Neural cell (in vitro differentiated cells): ENCODE data around the gene ELOVL7.

Source experiments
- CTCF ChIP-seq: fragments of 450-650 bp; IDR thresholded peaks from 2 replicates; pipeline ENCODE4 v1.5.1; 2014; ENCODE audit warnings: antibody characterized with exemption, mild to moderate bottlenecking, moderate library complexity; ENCODE audit not compliant: poor library complexity, severe bottlenecking
- EP300 ChIP-seq: fragments of 450-650 bp; conservative IDR thresholded peaks from 2 replicates; pipeline ENCODE4 v1.6.1; 2014; ENCODE audit warnings: antibody characterized with exemption, mild to moderate bottlenecking, moderate library complexity; ENCODE audit not compliant: poor library complexity, severe bottlenecking
- EZH2 ChIP-seq: fragments of 200-600, 300-800 bp; shearing (Covaris generic), sonication (generic); IDR thresholded peaks from 2 replicates; pipeline ENCODE4 v1.6.1; 2014; ENCODE audit warnings: antibody characterized with exemption, low read length, borderline replicate concordance, mild to moderate bottlenecking; ENCODE audit not compliant: insufficient read depth, poor library complexity, severe bottlenecking
- MXI1 ChIP-seq: fragments of 450-650 bp; conservative IDR thresholded peaks from 2 replicates; pipeline ENCODE4 v1.6.1; 2014; ENCODE audit warnings: antibody characterized with exemption, mild to moderate bottlenecking; ENCODE audit not compliant: poor library complexity, severe bottlenecking
- POLR2AphosphoS5 ChIP-seq: IDR thresholded peaks from 2 replicates; pipeline ENCODE4 v1.6.1; 2012
- RAD21 ChIP-seq: fragments of 450-650 bp; conservative IDR thresholded peaks from 2 replicates; pipeline ENCODE4 v1.6.1; 2014; ENCODE audit warnings: antibody characterized with exemption, mild to moderate bottlenecking, moderate library complexity
- REST ChIP-seq: IDR thresholded peaks from 2 replicates; pipeline ENCODE4 v1.6.1; 2012; ENCODE audit warnings: borderline replicate concordance
- SMC3 ChIP-seq: fragments of 450-650 bp; conservative IDR thresholded peaks from 2 replicates; pipeline ENCODE4 v1.6.1; 2014; ENCODE audit warnings: antibody characterized with exemption, mild to moderate bottlenecking, moderate library complexity; ENCODE audit not compliant: poor library complexity
- TAF1 ChIP-seq: IDR thresholded peaks from 2 replicates; pipeline ENCODE4 v1.6.1; 2012; ENCODE audit warnings: low read depth

- TF ChIP-seq SMC3 = no peak
- no peak for TF ChIP-seq CTCF
- TF ChIP-seq EZH2 = no peak
- no peak for TF ChIP-seq POLR2AphosphoS5
- no peak for TF ChIP-seq EP300
- TF ChIP-seq TAF1 = no peak
- TF ChIP-seq REST = no peak
- TF ChIP-seq RAD21 = no peak
- no peak for TF ChIP-seq MXI1
Measured at GRCh38 chr5:60826653-60827052, 17.4 kb downstream of the ELOVL7 start.
